Measurements from ENCODE around the gene OTOF. TPM values are rescaled to one million over a fixed set of nuclear protein-coding genes. Genes with fewer than 3 reads are reported as not detected.

Gene OTOF
- total and polyA plus RNA-seq, 2 of the 13 experiments (the other 11 are each of a cell fraction or from before 2014, with no cell fraction given), result 0.04 TPM; not detected in 1

GRCh38 chr2:26432363-26432762, 45.6 kb downstream of the OTOF start (continued):
- TF ChIP-seq, protein P1, sequence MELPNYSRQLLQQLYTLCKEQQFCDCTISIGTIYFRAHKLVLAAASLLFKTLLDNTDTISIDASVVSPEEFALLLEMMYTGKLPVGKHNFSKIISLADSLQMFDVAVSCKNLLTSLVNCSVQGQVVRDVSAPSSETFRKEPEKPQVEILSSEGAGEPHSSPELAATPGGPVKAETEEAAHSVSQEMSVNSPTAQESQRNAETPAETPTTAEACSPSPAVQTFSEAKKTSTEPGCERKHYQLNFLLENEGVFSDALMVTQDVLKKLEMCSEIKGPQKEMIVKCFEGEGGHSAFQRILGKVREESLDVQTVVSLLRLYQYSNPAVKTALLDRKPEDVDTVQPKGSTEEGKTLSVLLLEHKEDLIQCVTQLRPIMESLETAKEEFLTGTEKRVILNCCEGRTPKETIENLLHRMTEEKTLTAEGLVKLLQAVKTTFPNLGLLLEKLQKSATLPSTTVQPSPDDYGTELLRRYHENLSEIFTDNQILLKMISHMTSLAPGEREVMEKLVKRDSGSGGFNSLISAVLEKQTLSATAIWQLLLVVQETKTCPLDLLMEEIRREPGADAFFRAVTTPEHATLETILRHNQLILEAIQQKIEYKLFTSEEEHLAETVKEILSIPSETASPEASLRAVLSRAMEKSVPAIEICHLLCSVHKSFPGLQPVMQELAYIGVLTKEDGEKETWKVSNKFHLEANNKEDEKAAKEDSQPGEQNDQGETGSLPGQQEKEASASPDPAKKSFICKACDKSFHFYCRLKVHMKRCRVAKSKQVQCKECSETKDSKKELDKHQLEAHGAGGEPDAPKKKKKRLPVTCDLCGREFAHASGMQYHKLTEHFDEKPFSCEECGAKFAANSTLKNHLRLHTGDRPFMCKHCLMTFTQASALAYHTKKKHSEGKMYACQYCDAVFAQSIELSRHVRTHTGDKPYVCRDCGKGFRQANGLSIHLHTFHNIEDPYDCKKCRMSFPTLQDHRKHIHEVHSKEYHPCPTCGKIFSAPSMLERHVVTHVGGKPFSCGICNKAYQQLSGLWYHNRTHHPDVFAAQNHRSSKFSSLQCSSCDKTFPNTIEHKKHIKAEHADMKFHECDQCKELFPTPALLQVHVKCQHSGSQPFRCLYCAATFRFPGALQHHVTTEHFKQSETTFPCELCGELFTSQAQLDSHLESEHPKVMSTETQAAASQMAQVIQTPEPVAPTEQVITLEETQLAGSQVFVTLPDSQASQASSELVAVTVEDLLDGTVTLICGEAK (IDR thresholded peaks at IDR 0.05), result no peak
- TF ChIP-seq, protein P1 (CRISPR knock-in tag; IDR thresholded peaks at IDR 0.05), result no peak
- TF ChIP-seq ZNF678 (CRISPR knock-in tag; IDR thresholded peaks at IDR 0.05) (no peak), SUZ12 (IDR thresholded peaks at IDR 0.05; ENCODE audit: low read depth, low read length) (no peak), ZNF790 (CRISPR knock-in tag; IDR thresholded peaks at IDR 0.05; ENCODE audit: borderline replicate concordance) (no peak), GATA4 (IDR thresholded peaks at IDR 0.05; ENCODE audit: borderline replicate concordance, low read depth) (no peak), ZNF180 (CRISPR knock-in tag; IDR thresholded peaks at IDR 0.05; ENCODE audit: borderline replicate concordance, low read depth) (no peak), ZNF775 (CRISPR knock-in tag; IDR thresholded peaks at IDR 0.05; ENCODE audit: borderline replicate concordance) (no peak), RBM39 (IDR thresholded peaks at IDR 0.05; ENCODE audit: low read depth, low read length, poor library complexity, severe bottlenecking) (no peak), ZXDC (CRISPR knock-in tag; IDR thresholded peaks at IDR 0.05) (no peak)

All from HepG2 (cell line).